Erythroblast (primary cell): ENCODE data around the gene KDM4F.

Experiments
- GATA1 ChIP-seq: IDR thresholded peaks from 2 replicates; pipeline ENCODE4 v1.6.1; 2011; ENCODE audit warnings: low read depth, mild to moderate bottlenecking, control low read depth, low read length, moderate library complexity
- POLR2A ChIP-seq: IDR thresholded peaks from 2 replicates; pipeline ENCODE4 v1.6.1; 2011; ENCODE audit warnings: mild to moderate bottlenecking, low read length

- no peak for TF ChIP-seq POLR2A
- no peak for TF ChIP-seq GATA1
Measured at GRCh38 chr11:95005642-95006041, 43.6 kb upstream of the KDM4F start.
